GM20431 (cell line): ENCODE results near the gene DRGX.

Experiments used
- in situ Hi-C: fragments of 300-500 bp; cut with MseI, MboI; formaldehyde crosslinking; loops from one replicate; pipeline ENCODE4 v1.15.0; 2020; ENCODE audit warnings: low sequenced_read_pairs; ENCODE audit not compliant: unreplicated experiment

DRGX gene

DNA sequence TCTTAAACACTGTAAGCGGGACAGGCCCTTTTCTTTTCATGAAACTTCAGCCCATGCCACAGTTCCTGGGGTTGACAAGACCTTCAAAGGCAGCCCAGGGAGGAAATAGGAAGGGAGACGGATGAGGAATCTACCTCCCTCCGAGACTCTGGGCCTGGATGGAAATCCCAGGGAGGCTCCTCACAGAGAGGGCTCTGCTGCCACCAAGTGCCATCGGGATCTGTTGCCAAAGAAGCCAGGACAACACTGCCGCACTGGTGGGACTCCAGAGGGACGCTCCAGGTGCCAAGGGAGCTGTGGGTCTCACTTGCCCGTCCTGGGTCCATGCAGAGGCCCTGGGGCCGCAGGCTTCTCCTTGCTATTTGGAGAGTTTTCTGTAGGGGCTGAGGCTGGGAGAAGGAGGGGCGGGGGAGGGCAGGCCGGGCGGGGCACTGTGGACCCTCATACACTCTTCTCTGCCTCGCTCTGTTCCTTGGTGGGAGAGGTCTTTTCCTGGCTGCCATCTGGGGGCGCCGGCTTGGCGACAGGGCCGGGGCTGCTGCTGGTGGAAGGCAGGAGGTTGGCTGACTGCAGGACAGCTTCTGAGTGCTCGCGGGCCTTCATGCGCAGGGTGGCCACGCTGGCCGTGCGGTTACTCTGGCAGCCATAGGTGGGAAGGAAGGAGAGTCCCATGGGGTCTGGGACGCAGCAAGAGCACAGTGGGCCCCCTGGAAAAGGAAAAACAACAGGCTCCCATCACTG is 30.0 kb downstream of the DRGX start:
- in situ Hi-C loops = no loop called here

DNA sequence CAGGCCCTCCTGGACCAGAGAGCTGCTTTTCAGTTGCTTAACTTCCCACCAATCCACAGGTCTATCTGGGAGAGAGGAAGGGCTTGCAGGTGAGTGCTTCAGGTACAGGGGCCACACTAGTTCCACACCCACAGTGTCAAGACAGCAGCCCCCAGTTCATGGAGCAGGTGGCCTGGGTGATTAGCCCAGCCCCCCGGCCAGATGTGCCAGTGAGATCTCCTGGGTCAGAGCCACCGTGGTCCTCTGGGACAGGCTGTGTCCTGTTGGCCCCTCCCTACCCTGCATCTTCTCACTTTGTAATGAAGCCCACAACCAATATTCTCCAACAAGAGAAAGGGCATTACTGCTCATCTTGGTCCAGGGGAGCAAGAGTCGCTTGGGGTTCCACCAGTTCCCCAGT is 30.6 kb downstream of the DRGX start:
- in situ Hi-C loops = no loop called here

DNA sequence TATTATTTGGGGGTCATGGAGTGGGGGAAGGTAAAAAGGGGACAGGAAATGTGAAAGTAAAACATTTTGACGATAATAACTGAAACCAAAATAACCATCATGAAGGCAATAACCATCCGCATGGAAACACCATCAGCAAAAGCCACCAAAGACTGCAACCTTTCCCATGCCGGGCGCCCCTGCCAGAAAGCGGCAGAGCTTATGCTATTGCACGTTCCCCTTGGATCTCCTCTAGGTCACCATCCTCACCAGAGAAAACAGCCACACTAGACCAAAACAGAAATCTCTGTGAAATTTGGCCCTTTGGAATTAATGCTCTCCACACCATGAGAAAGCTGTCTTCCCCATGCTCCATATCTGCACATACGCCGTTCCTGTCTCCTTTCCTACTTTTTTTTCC is 31.1 kb downstream of the DRGX start:
- in situ Hi-C loops = no loop called here

DNA sequence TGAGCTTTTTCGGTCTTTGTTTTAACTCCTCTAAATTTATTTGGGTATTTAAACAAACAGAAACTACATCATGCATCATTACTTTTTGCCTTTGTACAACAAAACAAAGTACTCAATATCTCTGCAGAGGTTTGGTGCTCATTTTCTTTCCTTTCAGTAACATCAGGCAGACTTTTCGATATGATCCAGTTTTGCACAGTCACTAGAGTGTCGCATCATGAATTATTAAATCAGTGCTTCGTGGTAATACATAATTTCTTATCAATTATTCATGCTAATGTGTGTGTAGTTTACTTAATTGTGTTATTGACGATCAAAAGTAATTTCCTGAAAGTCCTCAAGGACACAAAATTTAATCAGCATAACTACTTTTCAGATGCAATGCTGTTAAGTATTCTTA is 31.8 kb downstream of the DRGX start:
- in situ Hi-C loops = no loop called here

DNA sequence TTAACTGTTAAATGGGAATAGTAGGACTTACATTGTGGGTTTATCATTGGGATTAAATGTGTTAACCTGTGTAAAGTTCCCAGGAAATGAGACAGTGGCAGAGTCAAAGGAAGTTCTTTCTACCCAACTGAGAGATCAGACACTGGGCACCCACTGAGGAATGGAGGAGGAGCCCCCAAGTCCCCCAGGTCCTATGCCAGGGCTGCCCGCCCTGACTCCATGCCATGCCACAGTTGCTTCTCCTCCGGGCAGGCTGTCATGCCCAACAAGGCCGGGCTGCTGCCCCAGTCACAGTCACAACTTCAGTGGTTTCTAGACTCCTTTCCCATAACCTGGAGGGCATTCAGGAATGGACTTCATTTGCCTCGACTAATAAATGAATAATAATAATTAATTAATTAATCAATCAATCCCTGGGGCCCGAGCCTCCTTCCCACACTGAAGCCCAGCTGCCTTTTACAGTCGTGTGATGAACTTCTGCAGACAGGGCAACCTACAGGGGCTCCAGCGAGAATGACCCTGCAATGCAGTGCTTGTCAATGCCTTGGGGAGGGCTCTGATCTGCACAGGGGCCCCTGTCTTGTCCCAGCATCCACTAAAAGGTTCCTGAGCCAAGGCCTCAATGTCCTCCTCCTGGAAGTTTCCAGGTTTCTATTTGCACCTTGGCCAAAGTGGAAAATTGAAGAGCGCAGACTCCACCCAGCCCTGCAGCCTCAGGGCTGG is 32.4 kb downstream of the DRGX start:
- in situ Hi-C loops = no loop called here

DNA sequence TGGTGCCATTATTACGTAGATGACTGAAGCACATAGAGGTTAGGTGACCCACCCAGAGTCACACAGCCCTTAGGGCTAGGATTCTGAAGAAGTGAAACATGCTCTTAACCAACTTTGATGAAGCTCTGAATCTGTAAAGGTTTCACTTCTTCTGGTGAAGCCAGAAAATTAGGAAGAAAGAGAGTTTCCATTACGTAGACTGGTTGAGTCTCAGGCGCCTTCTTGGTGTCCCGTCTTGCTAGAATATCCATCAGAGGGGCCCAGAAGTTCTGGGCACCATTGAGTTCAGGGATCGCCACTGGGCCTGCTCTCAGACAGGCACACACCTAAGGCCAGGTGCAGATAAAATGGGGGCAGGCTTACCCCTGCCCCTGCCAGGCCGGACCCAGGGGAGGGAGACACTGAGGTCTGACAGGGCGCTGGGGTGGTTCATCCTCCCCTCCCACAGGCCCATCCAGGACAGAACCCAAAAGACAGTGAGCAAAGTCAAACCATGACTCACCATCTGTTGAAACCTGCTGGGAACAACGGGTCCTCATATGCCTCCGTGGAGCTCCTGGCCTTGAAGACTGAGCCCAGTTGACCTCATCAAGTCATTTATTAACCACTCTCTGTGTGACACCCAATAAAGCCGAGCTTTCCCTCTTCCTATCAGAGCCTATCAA is 33.2 kb downstream of the DRGX start:
- in situ Hi-C loops = no loop called here

DNA sequence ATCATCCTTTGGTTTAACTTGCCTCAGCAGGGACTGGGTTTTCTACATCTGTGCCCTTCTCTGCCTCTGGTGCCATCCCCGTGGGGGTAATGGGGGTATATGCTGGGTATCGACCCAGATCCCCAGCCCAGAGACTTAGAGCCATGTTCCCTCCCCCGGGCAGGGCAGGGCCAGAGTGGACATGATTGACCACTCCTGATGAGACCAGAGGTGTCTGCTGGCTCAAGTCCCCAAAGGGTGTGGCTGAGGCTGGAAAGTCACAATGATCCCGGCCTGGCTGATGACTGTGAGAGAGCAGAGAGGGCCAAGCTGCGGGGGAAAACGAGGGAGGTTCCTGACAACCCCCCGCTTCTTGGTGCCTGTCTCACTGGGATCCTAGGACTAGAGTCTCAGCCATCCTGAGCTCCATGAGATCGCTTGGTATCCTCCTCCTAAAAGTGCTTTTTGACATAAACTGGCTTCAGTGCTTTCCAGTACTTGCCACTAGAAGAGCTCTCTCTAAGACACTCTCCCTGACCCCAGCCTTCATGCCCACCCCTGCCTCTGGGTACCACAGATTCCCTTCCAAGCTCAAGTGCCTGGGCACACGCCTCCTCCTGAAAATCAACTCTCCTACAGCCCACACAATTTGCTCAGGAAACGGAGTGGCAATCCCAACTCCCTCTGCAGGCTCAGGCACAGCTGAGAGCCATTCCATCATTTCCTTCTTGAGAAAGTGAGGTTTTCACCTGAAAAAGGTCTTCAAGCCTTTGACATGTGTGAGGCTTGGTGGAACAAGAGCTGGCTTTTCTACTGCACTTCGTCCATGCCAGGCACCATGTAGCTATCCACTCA is 33.9 kb downstream of the DRGX start:
- in situ Hi-C loops = no loop called here

DNA sequence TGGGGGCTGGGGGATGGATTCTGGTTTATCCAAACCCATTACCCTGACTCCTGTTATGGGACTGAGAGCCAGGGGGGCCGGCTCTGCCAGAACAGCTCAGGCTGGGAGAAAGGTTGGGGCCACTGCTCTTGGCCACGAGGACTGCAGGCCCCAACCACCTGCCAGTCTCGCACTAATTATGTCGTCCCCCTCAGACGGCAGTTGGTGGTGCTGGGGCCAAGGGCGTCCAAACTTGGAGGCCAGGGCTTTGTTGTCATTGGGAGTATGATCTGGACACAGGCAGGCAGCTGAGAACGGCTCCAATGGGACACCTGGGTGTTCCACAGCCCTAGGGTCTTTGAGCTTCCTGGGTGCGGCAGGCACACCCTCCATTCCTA is 34.7 kb downstream of the DRGX start:
- in situ Hi-C loops = no loop called here

DNA sequence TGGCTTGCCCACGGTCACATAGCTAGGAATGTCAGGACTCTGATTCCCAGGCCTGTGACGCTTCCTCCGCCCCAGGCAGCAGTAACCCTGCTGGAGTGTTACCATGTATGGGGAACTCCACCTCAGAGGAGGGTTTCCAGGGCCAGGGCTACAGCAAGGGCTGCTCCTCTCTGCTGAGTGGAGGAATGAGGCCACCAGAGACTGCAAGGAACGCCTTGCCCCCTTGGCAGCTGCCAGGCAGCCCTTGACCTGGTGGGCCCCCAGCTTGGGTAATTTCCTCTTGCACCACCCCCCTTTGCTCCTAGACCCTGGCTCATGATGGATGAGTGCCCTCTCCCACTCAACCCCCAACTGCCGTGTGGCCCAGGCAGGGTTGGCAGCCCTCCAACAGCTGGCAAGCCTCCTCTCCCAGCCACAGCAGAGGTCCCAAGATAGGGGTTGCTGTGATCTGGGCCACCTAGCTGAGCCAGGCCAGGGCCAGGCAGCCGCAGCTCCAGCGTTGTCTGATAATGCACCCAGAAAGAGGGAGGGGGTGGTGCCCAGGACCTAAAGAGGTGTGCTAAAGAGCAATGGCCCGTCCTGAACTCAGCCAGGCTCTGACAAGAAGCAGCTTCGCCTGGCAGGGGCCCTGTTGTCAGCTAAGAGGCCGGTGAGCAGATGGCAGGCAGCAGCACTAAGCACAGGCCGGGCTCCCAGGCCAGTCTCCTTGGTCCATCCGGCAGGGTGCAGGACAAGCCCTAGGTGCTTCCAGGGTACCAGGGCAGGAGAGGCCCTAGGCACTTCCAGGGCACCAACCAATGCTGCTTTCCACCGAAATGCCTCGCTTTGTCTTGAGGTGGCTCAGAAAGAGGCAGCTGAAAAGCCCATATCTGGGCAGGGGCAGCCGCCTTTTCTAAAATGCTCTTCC is 35.4 kb downstream of the DRGX start:
- in situ Hi-C loops = no loop called here

DNA sequence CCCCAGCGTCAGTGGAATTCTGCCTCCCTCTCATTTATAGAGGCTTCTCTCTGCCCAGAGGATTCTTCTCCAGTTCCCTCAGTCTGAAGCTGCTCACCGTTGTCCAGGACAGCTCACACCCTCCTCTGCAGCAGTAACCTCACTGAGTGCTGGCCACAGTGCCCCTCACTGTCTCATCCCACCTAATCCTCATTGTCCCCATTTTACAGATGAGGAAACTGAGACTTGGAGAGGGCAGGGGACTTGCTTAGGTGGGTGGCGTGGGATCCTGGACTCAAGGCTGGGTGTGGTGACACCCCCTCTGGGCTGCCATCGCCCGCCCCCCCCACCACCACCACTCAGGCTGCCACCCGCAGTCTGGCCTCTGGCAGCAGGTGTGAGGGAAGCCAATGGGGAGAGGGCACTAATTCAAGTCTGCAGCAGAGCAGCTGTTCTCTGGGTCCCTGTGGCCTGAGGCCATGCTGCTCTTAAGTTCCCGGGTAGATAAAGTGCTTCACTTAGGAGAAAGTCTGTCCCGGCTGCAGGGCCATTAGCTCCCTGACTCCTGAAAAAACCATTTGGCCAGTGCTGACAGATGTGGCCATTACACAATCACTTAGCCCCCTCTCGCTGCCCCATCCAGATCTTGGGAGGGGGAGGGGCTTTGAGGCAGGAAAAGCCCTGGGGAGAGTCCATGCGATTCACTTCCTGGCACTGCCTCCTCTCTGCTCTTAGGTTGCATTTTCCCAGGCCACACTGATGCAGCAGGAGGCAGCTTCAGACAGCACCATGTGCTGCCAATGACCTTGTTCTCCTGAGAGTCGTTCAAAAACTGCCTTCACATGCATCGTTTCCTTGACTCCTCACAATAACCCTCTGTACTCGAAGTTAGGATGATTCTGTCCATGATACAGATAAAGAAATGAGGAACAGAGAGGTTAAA is 36.3 kb downstream of the DRGX start:
- in situ Hi-C loops = no loop called here

DNA sequence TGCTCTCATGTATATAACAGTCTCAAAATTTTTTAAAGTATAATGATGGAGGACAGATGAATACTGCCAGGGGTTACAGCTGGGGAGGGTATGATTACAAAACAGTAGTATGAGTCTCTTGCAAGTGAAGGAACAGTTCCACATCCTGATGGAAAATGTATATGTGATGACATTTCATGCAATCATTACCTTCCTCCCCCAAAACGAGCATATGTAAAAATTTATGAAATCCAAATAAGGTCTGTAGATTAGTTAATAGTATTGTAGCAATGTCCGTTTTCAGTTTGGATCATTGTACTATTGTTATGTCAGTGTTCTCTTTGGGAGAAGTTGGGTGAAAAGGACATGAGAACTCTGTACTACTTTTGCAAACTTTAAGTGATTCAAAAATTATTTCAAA is 38.0 kb downstream of the DRGX start:
- in situ Hi-C loops = no loop called here

DNA sequence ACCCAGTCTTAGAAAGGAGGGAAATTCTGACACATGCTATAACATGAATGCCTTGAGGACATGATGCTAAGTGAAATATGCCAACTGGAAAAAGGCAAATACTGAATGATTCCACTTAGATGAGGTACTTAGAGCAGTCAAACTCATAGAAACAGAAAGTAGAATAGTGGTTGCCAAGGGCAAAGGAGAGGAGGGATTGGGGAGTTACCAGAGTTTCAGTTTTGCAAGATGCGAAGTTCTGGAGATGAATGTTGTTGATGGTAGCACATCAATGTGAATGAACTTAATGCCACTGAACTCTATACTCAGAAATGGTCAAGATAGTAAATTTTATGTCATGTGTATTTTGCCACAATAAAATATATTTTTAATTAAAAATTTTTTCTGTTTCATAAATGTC is 38.9 kb downstream of the DRGX start:
- in situ Hi-C loops = no loop called here

DNA sequence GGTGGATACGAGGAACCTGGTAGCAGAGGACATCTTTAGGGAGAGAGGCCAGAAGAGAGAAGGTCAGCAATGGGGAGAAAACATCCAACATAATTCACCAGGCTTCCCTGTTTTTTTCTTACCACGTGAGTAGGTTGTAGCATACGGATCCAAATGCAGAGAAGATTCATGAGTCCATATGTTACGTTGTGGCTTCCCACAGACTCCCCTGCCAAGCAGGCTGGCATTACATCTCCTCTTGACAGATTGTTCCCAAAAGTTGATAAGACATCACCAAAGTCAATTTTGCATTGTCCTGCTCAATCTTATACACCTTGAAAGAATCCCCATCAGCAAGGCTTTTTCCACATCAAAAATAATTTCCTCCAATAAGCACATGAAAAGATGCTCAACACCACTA is 39.7 kb downstream of the DRGX start:
- in situ Hi-C loops = no loop called here

DNA sequence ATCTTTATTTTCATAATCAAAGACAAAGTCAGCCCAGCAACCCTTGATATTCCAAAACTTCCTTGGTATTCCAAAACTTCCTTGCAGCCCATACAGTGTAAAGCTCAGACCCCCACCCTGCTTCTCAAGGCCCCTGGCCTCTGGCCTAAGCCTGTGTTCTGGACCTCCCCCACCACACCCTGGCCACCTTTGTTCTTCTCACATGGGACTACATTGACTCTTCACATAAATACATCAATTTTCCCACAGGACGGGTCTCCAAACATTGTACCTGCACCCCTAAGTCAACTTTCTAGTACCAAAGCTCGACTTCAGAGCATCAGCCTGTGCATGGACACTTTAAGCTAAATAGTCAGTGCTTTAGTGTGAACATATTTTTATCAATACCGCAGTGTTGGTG is 40.7 kb downstream of the DRGX start:
- in situ Hi-C loops = no loop called here

DNA sequence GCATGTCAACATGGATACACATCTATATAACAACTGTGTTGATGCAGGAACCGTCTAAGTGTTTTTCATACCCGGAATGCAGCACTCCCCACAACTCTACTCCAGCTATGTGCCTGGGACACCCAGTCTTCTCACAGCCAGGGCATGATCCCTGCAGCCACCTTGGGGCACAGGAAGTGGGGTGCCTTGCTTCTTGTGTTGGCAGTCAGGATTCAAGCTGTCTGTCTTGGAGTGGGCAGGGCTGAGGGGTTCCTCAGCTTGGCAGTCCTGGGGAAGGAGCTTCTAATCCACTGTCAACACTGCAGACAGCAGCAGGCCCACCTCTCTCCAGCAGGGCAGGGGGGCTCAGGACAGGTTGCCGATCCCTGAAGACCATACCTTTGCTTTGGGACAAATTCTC is 41.3 kb downstream of the DRGX start:
- in situ Hi-C loops = no loop called here

DNA sequence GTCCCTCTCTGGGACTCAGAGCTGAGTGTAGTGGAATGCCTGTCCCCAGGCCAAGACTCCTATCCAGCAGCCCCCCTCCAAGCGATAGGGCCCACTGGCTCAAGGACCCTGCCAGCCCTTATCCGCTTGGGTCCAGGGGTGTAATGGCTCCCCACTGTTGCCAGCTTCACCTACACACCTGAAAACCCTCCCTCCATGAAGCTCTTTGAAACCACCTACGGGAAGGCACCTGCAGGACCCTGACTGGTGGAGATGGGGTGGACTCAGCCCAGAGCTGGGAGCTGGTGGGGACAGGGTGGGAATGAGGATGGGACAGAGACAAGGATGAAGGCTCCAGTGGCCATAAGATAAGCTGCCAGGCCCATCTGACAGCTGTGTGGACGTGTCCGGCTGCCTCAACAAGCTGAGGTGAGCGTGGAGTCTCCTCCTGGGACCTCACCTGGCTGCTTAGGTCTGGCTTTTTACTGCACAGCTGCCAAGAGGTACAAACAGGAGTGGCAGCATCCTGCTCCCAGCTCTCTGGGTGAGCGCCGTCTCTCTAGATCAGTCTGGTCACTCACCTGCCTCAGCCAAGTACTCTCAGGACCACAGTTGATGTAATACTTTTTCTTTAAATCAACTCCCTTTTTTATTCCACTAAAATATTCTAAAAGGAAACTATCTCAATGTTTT is 41.9 kb downstream of the DRGX start:
- in situ Hi-C loops = no loop called here

DNA sequence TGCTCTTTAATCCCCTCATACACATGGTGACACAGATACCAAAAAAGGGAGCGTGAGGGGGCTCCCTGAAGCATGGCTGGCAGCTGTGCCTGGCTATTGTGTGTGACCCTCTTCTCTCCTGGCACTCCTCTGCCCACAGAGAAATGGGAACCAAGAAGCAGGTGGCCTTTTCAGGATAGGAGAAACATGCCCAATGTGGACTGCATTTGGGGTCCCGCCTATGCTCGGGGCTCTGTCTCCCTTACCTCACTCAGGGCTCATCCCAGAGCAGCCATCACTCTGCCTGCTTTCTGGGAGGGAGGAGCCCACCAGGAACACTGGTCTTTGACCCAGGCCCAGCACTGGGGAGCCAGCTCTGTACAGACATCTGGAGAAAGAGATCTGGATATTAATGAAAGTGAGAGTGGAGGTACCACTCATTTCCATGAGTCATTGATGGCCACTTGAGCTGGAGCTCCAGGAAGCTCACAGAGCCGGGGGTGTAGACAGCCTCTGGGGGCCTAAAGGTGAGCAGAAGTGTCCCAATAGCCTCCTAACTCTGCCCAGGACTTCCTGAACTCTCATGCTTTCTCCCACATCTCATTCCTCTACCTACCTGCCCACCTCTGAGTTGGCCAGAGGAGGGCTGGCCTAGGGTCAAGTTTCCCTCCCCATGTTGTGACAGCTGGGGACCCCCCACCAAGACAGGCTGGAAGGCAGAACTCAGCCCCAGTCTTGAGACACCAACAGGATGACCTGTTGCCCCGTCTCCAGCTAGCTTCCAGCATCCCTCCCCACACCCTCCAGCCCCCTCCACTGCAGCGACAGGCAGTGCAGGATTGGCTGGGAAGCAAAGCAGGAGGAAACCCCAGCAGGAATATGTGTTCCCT is 42.6 kb downstream of the DRGX start:
- in situ Hi-C loops = no loop called here
